Gastroesophageal sphincter (tissue), 3 donors: ENCODE results near the gene RELL1.

Experiments
- CTCF ChIP-seq, 4 experiments: fragments of 200-600 bp in 2 of 4; fragments of 450-650 bp in 2 of 4; sonication (generic) in 1 of 4; IDR thresholded peaks; one replicate each; pipeline ENCODE4 v1.5.1; 2017 to 2019; ENCODE audit warnings: antibody characterized with exemption in 4 of 4, mild to moderate bottlenecking in 2 of 4, moderate library complexity in 2 of 4
- POLR2A ChIP-seq, 2 donors: fragments of 450-650 bp; IDR thresholded peaks; one replicate each; pipeline ENCODE4 v1.6.1; 2017; ENCODE audit warnings: antibody characterized with exemption in 2 of 2, mild to moderate bottlenecking in 2 of 2, moderate library complexity in 1 of 2
- POLR2AphosphoS5 ChIP-seq: sonication (generic); formaldehyde crosslinking; IDR thresholded peaks from one replicate; pipeline ENCODE4 v1.6.1; 2017; ENCODE audit warnings: antibody characterized with exemption

- TF ChIP-seq CTCF (IDR thresholded peaks at IDR 0.05) (no peak), POLR2A (IDR thresholded peaks at IDR 0.05) (no peak), POLR2AphosphoS5 (no peak)
Measured at GRCh38 chr4:37679301-37679700, 6.9 kb downstream of the RELL1 start.
